H1 (cell line): ENCODE measurements around the gene CPEB1. TPM values are rescaled to one million over a fixed set of nuclear protein-coding genes. Genes with fewer than 3 reads are reported as not detected.

Experiments used
- CTCF ChIA-PET: fragments of 300-600 bp; sonication (Branson Sonifier 250); formaldehyde crosslinking; loops from one replicate; lab custom pipeline; 2021; ENCODE audit not compliant: partially characterized antibody; lab: Charles Lee
- POLR2A ChIA-PET: fragments of 300-600 bp; sonication (Branson Sonifier 250); formaldehyde crosslinking; loops from one replicate; lab custom pipeline; 2021; ENCODE audit warnings: inconsistent platforms; ENCODE audit not compliant: partially characterized antibody; lab: Charles Lee
- DNase-seq, 2 experiments: peaks; one replicate each; pipeline versions ENCODE4 v3.0.0 to v3.0.0-alpha.2; 2010 to 2022; ENCODE audit warnings: low spot score in 2 of 2, low read depth in 1 of 2, mixed read lengths in 1 of 2
- FAIRE-seq: peaks from 2 replicates; lab custom pipeline; 2011; peaks lifted over from hg19 to GRCh38; lab: Jason Lieb, UNC
- H2AFZ ChIP-seq: 2 replicates; pipeline ENCODE4 v1.8.1; 2012; ENCODE audit warnings: low read length, inconsistent platforms
- H2AK5ac ChIP-seq: 2 replicates; pipeline ENCODE4 v1.6.1; 2013; ENCODE audit warnings: low read depth, low read length
- H2BK120ac ChIP-seq: replicated peaks from 2 replicates; pipeline ENCODE3; 2013; ENCODE audit warnings: low read depth, low read length, inconsistent platforms
- H2BK12ac ChIP-seq: 2 replicates; pipeline ENCODE4 v1.6.1; 2013; ENCODE audit warnings: low read depth, low read length
- H2BK15ac ChIP-seq: 2 replicates; pipeline ENCODE4 v1.6.1; 2013; ENCODE audit warnings: low read length
- H2BK20ac ChIP-seq: 2 replicates; pipeline ENCODE4 v1.6.1; 2013; ENCODE audit warnings: low read length
- H2BK5ac ChIP-seq: 2 replicates; pipeline ENCODE4 v1.6.1; 2013; ENCODE audit warnings: low read depth, low read length
- H3K14ac ChIP-seq: 2 replicates; pipeline ENCODE4 v1.6.1; 2013; ENCODE audit warnings: inconsistent platforms; ENCODE audit not compliant: insufficient read length
- H3K18ac ChIP-seq: 2 replicates; pipeline ENCODE4 v1.6.1; 2013; ENCODE audit warnings: low read length; ENCODE audit errors: extremely low read depth
- H3K23ac ChIP-seq: 2 replicates; pipeline ENCODE4 v1.6.1; 2013; ENCODE audit warnings: inconsistent platforms; ENCODE audit not compliant: insufficient read length
- H3K23me2 ChIP-seq: 2 replicates; pipeline ENCODE4 v1.6.1; 2013; ENCODE audit warnings: low read depth, low read length
- H3K27ac ChIP-seq: 2 replicates; pipeline ENCODE4 v1.6.1; 2011; ENCODE audit warnings: low read depth, low read length, inconsistent platforms
- H3K27me3 ChIP-seq, 4 experiments: replicated peaks in 1 of 4; 1 replicate in 1 of 4; 2 replicates in 3 of 4; pipeline versions ENCODE4 v1.6.1 to v1.8.1; 2011 to 2013; ENCODE audit warnings: low read length in 3 of 4, mild to moderate bottlenecking in 3 of 4, inconsistent platforms in 2 of 4, mixed read lengths in 2 of 4, moderate library complexity in 1 of 4; ENCODE audit not compliant: control insufficient read depth in 3 of 4, insufficient read depth in 3 of 4; ENCODE audit errors: extremely low read depth in 1 of 4
- H3K36me3 ChIP-seq, 4 experiments: 2 replicates each; pipeline versions ENCODE4 v1.6.1 to v1.8.1; 2011 to 2013; ENCODE audit warnings: mild to moderate bottlenecking in 4 of 4, low read length in 3 of 4, moderate library complexity in 2 of 4, control low read depth in 1 of 4, inconsistent platforms in 1 of 4; ENCODE audit not compliant: insufficient read depth in 4 of 4, control insufficient read depth in 2 of 4
- H3K4ac ChIP-seq: replicated peaks from 2 replicates; pipeline ENCODE3; 2013; ENCODE audit warnings: low read length, low read depth, mixed read lengths, inconsistent platforms; ENCODE audit not compliant: insufficient read length
- H3K4me1 ChIP-seq, 4 experiments: replicated peaks in 1 of 4; 1 replicate in 1 of 4; 2 replicates in 3 of 4; pipeline versions ENCODE4 v1.6.1 to v1.8.1; 2011 to 2013; ENCODE audit warnings: low read length in 3 of 4, inconsistent platforms in 2 of 4, mixed read lengths in 1 of 4; ENCODE audit not compliant: insufficient read depth in 4 of 4, control insufficient read depth in 3 of 4
- H3K4me2 ChIP-seq, 2 experiments: 2 replicates each; pipeline versions ENCODE4 v1.6.1 to v1.8.1; 2011 to 2013; ENCODE audit warnings: low read depth in 2 of 2, low read length in 2 of 2, control low read depth in 1 of 2, inconsistent platforms in 1 of 2, mild to moderate bottlenecking in 1 of 2; ENCODE audit not compliant: insufficient read depth in 1 of 2
- H3K4me3 ChIP-seq, 4 experiments: fragments of 200-600, 300-600 bp in 1 of 4; sonication (generic), shearing (Covaris generic), sonication (Bioruptor Twin) in 1 of 4; 2 replicates each; pipeline versions ENCODE4 v1.5.1 to v1.8.1; 2011 to 2016; ENCODE audit warnings: low read length in 4 of 4, low read depth in 3 of 4, control low read depth in 2 of 4, inconsistent platforms in 2 of 4, mild to moderate bottlenecking in 2 of 4, mixed read lengths in 1 of 4, moderate library complexity in 1 of 4; ENCODE audit not compliant: insufficient read depth in 2 of 4; ENCODE audit errors: extremely low read depth in 1 of 4
- H3K56ac ChIP-seq: replicated peaks from 2 replicates; pipeline ENCODE3; 2013; ENCODE audit warnings: low read depth, mild to moderate bottlenecking, mixed read lengths, low read length, inconsistent platforms; ENCODE audit not compliant: insufficient read length
- H3K79me1 ChIP-seq: 2 replicates; pipeline ENCODE4 v1.6.1; 2013; ENCODE audit warnings: low read depth, low read length, control low read depth
- H3K79me2 ChIP-seq, 2 experiments: 2 replicates each; pipeline versions ENCODE4 v1.6.1 to v1.8.1; 2012 to 2013; ENCODE audit warnings: low read length in 2 of 2, mild to moderate bottlenecking in 2 of 2, inconsistent platforms in 1 of 2; ENCODE audit not compliant: insufficient read depth in 2 of 2, control insufficient read depth in 1 of 2
- H3K9ac ChIP-seq, 4 experiments: replicated peaks in 1 of 4; 1 replicate in 1 of 4; 2 replicates in 3 of 4; pipeline versions ENCODE4 v1.6.1 to v1.8.1; 2011 to 2013; ENCODE audit warnings: low read depth in 3 of 4, low read length in 3 of 4, control low read depth in 2 of 4, mild to moderate bottlenecking in 2 of 4, moderate library complexity in 2 of 4, inconsistent platforms in 1 of 4; ENCODE audit errors: extremely low read depth in 1 of 4
- H3K9me3 ChIP-seq, 2 experiments: 2 replicates each; pipeline versions ENCODE4 v1.6.1 to v1.8.1; 2012 to 2013; ENCODE audit warnings: mild to moderate bottlenecking in 2 of 2, moderate library complexity in 2 of 2, control low read depth in 1 of 2, inconsistent platforms in 1 of 2, low read depth in 1 of 2, low read length in 1 of 2, mixed read lengths in 1 of 2; ENCODE audit not compliant: insufficient read depth in 2 of 2
- H4K20me1 ChIP-seq, 2 experiments: replicated peaks in 1 of 2; 2 replicates each; pipeline versions ENCODE3 to v1.8.1; 2011 to 2013; ENCODE audit warnings: inconsistent platforms in 2 of 2, low read length in 2 of 2, mild to moderate bottlenecking in 1 of 2; ENCODE audit not compliant: insufficient read depth in 2 of 2, control insufficient read depth in 1 of 2
- H4K5ac ChIP-seq: 2 replicates; pipeline ENCODE4 v1.6.1; 2013; ENCODE audit warnings: low read length, low read depth, mixed read lengths, inconsistent platforms; ENCODE audit not compliant: insufficient read length
- H4K8ac ChIP-seq: 2 replicates; pipeline ENCODE4 v1.8.0; 2013; ENCODE audit warnings: mild to moderate bottlenecking, moderate library complexity, low read length, inconsistent platforms; ENCODE audit not compliant: insufficient read depth; ENCODE audit errors: extremely low read depth
- H4K91ac ChIP-seq: replicated peaks from 2 replicates; pipeline ENCODE3; 2013; ENCODE audit warnings: low read length, mixed read lengths, inconsistent platforms; ENCODE audit not compliant: insufficient read length
- CHD2 ChIP-seq: IDR thresholded peaks from 2 replicates; pipeline ENCODE4 v1.6.1; 2012; ENCODE audit warnings: low read length, improper control_type of control experiment
- GABPA ChIP-seq: IDR thresholded peaks from 2 replicates; pipeline ENCODE4 v1.6.1; 2011; ENCODE audit warnings: mild to moderate bottlenecking, low read length, moderate library complexity, borderline replicate concordance; ENCODE audit not compliant: insufficient read depth
- POU5F1 ChIP-seq: IDR thresholded peaks from 2 replicates; pipeline ENCODE4 v1.6.1; 2011; ENCODE audit warnings: low read depth, mild to moderate bottlenecking, low read length, moderate library complexity
- WGBS, 2 experiments: shearing (Covaris generic) in 1 of 2; methylation state at CpG; one replicate each; pipeline versions ENCODE4 v1.1.6 to v1.1.7; 2013 to 2015; ENCODE audit warnings: low lambda C conversion rate in 2 of 2, mixed read lengths in 2 of 2, inconsistent platforms in 1 of 2, low coverage in 1 of 2, missing lambda C conversion rate in 1 of 2; ENCODE audit not compliant: insufficient replicate concordance in 2 of 2, insufficient coverage in 1 of 2, insufficient read length in 1 of 2; ENCODE audit errors: extremely low coverage in 1 of 2, missing lambda C conversion rate in 1 of 2; 5-methylcytosine and 5-hydroxymethylcytosine counted together
- polyA plus RNA-seq, 7 experiments: library from polyadenylated mRNA; depleted of rRNA in 3 of 7; stranded (reverse) in 5 of 7; unstranded in 2 of 7; fragments of >200 nt in 5 of 7; fragments of 200-250 nt in 2 of 7; gene quantifications; 1 replicate in 5 of 7; 2 replicates in 1 of 7; 4 replicates in 1 of 7; pipeline versions ENCODE4 v1.2.1 to v1.2.3, GENCODE V29; 2011 to 2013; ENCODE audit warnings: missing spikeins in 2 of 7, mixed read lengths in 2 of 7
- total RNA-seq: library from RNA; stranded (reverse); fragmentation: NEBNext Ultra II Directional; extraction: Animal tissue kit (Norgen Biotek cat#: 25700); gene quantifications from 2 replicates; pipeline ENCODE4 v1.2.1, GENCODE V29; 2021

The CPEB1 gene
- total and polyA plus RNA-seq, 2 of the 8 experiments (the other 6 are each of a cell fraction or from before 2014, with no cell fraction given) = 4.4 to 4.5 TPM

GRCh38 chr15:82630033-82630432, 17.1 kb downstream of the CPEB1 start:
- Histone ChIP-seq H2AK5ac (no peak overlapping the region), H3K4me1 (no peaks in the 10 kb centered on the region), H3K4me3 (no peak overlapping the region), H3K14ac (no peak overlapping the region), H3K36me3 (no peaks in the 10 kb centered on the region), H3K18ac (no peak overlapping the region), H4K20me1 (no peaks in the 10 kb centered on the region), H2BK12ac (no peak overlapping the region), H2BK20ac (no peak overlapping the region), H3K9me3 (no peaks in the 10 kb centered on the region), H3K79me2 (no peaks in the 10 kb centered on the region), H2BK120ac (no peak overlapping the region), H3K27ac (no peak overlapping the region), H2AFZ (no peak overlapping the region), H2BK5ac (no peak overlapping the region), H3K79me1 (no peaks in the 10 kb centered on the region), H3K4ac (no peak overlapping the region), H3K9ac (no peak overlapping the region), H4K8ac (no peak overlapping the region), H3K56ac (no peak overlapping the region), H4K91ac (no peak overlapping the region), H3K4me2 (no peak overlapping the region), H3K23me2 (no peaks in the 10 kb centered on the region), H3K27me3 (no peaks in the 10 kb centered on the region), H2BK15ac (no peak overlapping the region), H4K5ac (no peak overlapping the region), H3K23ac (no peak overlapping the region)
- TF ChIP-seq POU5F1 = no peak
- no peak for TF ChIP-seq GABPA
- no peak for TF ChIP-seq CHD2
- POLR2A ChIA-PET = interaction anchor here (0.6 kb wide), 1 partner anchor 122 kb away, joined by 3 read pairs; no protein-coding TSS in a partner anchor
- CTCF ChIA-PET = interaction anchor here (0.9 to 1.5 kb wide), 3 partner anchors 9 to 14 kb away, joined by 3 to 6 read pairs (median 5); no protein-coding TSS in a partner anchor
- WGBS, 2 experiments = 80% methylated on average over 4 of the region's 4 CpGs; no CpG with 5 or more reads in 1 of the 2 experiments
- DNase-seq (no peak), FAIRE-seq (no peak)
